GM18909 (cell line): ENCODE results near the gene SPEM3.

Source experiments
- ATAC-seq: cut with Tn5 transposase; IDR thresholded peaks from one replicate; pipeline ENCODE4 v1.9.1; 2021; ENCODE audit warnings: mild to moderate bottlenecking; ENCODE audit not compliant: unreplicated experiment, poor library complexity

The SPEM3 gene

GRCh38 chr17:7419819-7420610 is 8.6 kb upstream of the SPEM3 start, which contains the start of gene SPEM1:
TSS of gene SPEM1 (plus strand) at chr17:7420324. CDS start at chr17:7420385, 61 bp downstream.
- no peak for ATAC-seq

DNA sequence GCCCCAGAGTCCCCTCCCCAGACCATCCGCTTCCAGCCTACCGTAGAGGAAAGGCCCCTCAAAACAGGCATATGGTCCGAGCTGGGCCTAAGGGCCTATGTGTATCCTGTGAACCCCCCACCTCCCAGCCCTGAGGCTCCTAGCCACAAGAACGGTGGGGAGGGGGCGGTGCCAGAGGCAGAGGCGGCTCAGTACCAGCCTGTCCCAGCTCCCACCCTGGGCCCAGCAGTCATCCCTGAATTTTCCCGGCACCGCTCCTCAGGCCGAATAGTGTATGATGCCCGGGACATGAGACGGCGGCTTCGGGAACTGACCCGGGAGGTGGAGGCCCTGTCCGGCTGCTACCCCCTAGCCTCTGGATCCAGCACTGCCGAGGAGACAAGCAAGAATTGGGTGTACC is 7.5 kb upstream of the SPEM3 start:
- ATAC-seq: no peak

GRCh38 chr17:7423679-7424078 is 5.0 kb upstream of the SPEM3 start:
- ATAC-seq: no peak

DNA sequence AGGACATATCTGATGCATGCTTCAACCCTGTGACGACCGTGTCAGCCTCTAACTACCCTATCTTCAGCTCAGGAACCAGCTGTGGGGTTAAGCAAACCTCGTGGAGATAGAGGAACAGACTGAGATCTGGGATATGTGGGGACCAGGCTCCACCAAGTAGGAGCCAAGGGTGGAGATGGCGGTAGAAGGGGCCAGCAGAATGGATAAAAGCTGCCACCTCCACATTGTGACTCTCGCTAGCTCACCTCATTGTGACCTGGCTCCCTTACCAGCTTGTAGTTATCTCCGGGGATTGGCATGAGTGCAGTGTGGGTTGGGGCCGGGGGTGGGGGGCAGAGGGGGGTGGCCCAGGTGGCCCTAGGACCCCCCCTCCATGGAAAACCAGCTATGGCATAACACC is 3.3 kb upstream of the SPEM3 start, which contains the start of gene SPEM2:
TSS of gene SPEM2 (plus strand) at position 301 of the 400 bp plus-strand sequence. CDS start at position 374, 73 bp downstream.
- no peak for ATAC-seq

GRCh38 chr17:7425756-7426155 is 2.9 kb upstream of the SPEM3 start:
- ATAC-seq: no peak

DNA sequence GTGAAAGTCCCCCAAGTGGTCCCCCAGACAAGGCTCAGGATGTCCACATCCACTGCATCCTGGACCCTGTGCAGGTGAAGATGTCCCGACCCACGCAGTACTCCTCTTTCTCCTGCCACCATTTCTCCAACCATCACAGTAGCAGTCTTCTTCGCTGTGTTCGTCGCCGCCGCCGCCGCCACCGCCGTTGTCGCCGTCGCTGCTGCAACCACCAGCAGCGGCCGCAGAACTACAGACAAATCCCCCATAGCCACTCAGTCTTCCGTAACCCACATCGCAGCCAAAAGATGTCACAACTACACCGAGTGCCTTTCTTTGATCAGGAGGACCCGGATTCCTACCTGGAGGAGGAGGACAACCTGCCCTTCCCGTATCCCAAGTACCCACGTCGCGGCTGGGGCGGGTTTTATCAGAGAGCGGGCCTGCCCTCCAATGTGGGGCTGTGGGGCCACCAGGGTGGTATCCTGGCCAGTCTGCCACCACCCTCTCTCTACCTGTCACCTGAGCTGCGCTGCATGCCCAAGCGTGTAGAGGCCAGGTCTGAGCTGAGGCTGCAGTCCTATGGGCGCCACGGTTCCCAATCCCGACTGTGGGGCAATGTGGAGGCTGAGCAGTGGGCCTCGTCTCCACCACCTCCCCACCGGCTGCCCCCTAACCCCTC is 2.3 kb upstream of the SPEM3 start:
- ATAC-seq: no peak

GRCh38 chr17:7426896-7427489 is 1.7 kb upstream of the SPEM3 start:
- no peak for ATAC-seq

- ATAC-seq: no peak
These were observed 1.1 kb upstream of the SPEM3 start for GRCh38 chr17:7427549-7427948.

- ATAC-seq: no peak
These were observed 1.1 kb downstream of the SPEM3 start for GRCh38 chr17:7429722-7430121.

GRCh38 chr17:7431231-7431630 is 2.6 kb downstream of the SPEM3 start:
- no peak for ATAC-seq

DNA sequence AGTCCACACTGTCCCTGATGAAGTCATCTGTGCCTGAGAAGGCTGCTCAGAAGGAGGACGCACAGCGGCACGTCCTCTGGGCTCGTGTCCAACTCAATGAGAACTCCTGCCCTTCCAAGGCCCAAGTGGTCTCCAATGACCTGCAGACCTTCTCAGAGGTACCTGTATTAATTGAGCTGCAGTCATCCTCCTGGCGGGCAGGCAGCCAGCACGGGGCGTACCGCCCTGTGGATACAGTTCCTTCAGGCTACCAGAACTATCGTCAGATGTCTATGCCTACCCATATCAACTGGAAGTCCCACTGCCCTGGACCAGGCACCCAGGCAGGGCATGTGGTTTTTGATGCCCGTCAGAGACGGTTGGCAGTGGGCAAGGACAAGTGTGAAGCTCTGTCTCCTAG is 3.6 kb downstream of the SPEM3 start:
- ATAC-seq: no peak

DNA sequence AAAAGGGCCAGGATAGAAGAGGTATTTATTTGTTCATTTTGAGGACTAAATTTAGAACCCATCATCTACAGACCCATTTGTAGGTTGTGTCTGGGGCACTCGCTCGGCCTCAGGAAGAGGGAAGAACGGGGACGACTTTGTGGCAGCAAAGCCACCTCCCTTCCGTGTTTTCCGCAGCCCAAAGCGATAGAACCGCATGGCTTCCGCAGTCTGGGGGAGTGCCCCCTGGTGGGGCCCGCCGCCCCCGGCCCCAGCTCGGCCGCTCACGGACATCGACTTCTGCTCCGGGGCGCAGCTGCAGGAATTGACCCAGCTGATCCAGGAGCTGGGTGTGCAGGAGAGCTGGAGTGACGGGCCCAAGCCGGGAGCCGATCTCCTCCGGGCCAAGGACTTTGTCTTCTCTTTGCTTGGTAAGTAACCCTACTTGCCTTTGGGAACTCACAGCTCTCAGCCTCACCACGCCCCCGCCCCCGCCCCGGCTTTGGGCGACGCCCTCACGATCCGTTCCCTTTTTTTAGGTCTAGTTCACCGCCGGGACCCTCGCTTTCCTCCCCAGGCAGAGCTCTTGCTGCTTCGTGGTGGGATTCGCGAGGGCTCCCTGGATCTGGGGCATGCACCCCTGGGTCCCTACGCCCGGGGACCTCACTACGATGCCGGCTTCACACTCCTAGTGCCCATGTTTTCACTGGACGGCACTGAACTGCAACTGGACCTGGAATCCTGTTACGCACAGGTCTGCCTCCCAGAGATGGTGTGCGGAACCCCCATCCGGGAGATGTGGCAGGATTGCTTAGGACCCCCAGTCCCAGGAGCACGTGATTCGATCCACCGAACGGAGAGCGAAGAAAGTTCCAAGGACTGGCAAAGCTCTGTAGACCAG is 7.3 kb downstream of the SPEM3 start:
- peak; percentile 28 for ATAC-seq

DNA sequence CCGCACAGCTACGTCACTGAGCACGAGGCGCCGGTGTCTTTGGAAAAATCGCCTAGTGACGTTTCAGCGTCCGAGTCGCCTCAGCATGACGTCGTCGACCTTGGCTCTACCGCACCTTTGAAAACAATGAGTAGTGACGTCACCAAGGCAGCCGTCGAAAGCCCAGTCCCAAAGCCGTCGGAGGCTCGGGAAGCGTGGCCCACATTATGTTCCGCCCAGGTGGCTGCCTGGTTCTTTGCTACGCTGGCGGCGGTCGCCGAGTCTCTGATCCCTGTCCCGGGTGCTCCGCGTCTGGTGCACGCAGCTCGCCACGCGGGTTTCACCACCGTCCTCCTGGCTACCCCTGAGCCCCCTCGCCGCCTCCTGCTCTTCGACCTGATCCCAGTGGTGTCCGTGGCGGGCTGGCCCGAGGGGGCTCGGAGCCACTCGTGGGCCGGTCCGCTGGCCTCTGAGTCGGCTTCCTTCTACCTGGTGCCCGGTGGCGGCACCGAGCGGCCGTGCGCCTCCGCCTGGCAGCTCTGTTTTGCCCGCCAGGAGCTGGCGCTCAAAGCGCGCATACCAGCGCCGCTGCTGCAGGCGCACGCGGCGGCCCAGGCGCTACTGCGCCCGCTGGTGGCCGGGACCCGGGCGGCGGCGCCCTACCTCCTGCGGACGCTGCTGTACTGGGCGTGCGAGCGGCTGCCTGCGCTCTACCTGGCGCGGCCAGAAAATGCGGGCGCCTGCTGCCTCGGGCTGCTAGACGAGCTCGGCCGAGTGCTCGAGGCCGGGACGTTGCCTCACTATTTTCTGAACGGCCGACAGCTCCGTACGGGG is 8.1 kb downstream of the SPEM3 start:
- ATAC-seq: peak; percentile 30

DNA sequence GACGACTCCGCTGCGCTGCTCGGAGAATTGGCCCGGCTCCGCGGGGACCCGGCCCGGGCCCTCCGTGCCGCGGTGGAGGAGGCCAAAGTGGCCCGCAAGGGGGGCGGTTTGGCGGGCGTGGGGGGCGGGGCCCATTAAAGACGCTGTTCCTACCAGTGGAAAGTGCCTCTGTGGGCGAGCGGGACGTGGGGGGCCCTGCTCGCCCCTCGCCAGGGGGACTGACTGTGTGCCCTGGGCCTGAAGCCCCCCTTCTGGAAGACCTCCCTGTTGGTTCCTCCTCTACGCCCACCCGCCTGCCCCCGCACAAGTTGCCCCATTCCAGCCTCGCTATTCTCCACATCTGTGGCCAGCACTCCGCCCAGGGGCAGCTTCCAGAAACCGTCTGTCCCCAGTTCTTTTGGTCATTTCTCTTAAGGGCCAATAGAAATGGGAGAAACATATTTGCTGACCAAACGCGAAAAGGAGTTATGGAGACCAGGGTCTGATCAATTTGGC is 8.8 kb downstream of the SPEM3 start:
- ATAC-seq: no peak

GRCh38 chr17:7437950-7438614 is 9.4 kb downstream of the SPEM3 start:
- ATAC-seq: no peak

- ATAC-seq: no peak
These were observed 10.2 kb downstream of the SPEM3 start for GRCh38 chr17:7438656-7439460.

- no peak for ATAC-seq
These were observed 10.9 kb downstream of the SPEM3 start, which contains the start of gene FGF11 for GRCh38 chr17:7439462-7440112. TSS of gene FGF11 (plus strand) at chr17:7439512. CDS start at chr17:7439621, 109 bp downstream.
